Measurements from ENCODE around the gene OR1E2. TPM values are rescaled to one million over a fixed set of nuclear protein-coding genes. Genes with fewer than 3 reads are reported as not detected.
"Not testable (repeated sequence)": the region's sequence is repeated elsewhere in the genome, so short reads cannot be mapped to it uniquely, and the experiment has no call there.

Gene OR1E2
- total and polyA plus RNA-seq, 4 donors: not detected

DNA sequence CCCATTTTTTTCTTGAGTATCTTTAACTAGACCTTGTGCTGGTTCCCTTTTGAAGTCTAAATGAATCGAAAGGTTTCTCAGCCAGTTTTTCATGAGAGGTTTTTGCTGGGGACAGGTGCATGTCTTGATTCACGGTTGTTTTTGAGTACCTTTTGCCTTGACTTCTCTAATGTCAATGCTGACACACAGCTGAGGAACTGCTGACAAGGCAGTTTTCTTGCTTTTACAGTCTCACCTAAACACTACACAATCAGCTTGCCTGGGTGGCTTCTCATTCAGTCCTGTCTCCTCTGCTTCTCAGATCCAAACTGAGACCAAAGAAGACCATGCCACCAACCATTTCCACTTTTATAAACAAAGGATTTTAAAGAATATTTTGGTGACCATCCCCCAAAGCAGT is 15.4 kb downstream of the OR1E2 start:
- DNase-seq (no peak), ATAC-seq (ENCODE audit: insufficient read depth, low FRiP score) (no peak)
- TF ChIP-seq, protein P1, sequence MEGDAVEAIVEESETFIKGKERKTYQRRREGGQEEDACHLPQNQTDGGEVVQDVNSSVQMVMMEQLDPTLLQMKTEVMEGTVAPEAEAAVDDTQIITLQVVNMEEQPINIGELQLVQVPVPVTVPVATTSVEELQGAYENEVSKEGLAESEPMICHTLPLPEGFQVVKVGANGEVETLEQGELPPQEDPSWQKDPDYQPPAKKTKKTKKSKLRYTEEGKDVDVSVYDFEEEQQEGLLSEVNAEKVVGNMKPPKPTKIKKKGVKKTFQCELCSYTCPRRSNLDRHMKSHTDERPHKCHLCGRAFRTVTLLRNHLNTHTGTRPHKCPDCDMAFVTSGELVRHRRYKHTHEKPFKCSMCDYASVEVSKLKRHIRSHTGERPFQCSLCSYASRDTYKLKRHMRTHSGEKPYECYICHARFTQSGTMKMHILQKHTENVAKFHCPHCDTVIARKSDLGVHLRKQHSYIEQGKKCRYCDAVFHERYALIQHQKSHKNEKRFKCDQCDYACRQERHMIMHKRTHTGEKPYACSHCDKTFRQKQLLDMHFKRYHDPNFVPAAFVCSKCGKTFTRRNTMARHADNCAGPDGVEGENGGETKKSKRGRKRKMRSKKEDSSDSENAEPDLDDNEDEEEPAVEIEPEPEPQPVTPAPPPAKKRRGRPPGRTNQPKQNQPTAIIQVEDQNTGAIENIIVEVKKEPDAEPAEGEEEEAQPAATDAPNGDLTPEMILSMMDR (IDR thresholded peaks at IDR 0.05; ENCODE audit: control extremely low read depth, extremely low read depth): no peak
- H3K9me3 ChIP-seq (ENCODE audit: control insufficient read depth in 4 of 4, insufficient read depth in 3 of 4, low read length in 3 of 4): no peaks in the 10 kb centered on the region
- H3K4me3 ChIP-seq: no peak overlapping the region
- H3K36me3 ChIP-seq (ENCODE audit: control insufficient read depth in 4 of 4, insufficient read depth in 4 of 4, low read length in 4 of 4): no peaks in the 10 kb centered on the region
- H3K9ac ChIP-seq (ENCODE audit: insufficient read depth in 1 of 2, low read length in 2 of 2): no peak overlapping the region
- H3K4me1 ChIP-seq (ENCODE audit: control insufficient read depth in 5 of 5, insufficient read depth in 5 of 5, low read length in 5 of 5): no peaks in the 10 kb centered on the region
- no peaks in the 10 kb centered on the region for H3K27me3 ChIP-seq (ENCODE audit: control insufficient read depth in 3 of 3, insufficient read depth in 3 of 3, low read length in 2 of 3)
- WGBS, 2 donors: 55 to 90% methylated on average over 2 of the region's 2 CpGs
- no peak overlapping the region for H3K27ac ChIP-seq (ENCODE audit: low read depth in 1 of 2, low read length in 1 of 2)

DNA sequence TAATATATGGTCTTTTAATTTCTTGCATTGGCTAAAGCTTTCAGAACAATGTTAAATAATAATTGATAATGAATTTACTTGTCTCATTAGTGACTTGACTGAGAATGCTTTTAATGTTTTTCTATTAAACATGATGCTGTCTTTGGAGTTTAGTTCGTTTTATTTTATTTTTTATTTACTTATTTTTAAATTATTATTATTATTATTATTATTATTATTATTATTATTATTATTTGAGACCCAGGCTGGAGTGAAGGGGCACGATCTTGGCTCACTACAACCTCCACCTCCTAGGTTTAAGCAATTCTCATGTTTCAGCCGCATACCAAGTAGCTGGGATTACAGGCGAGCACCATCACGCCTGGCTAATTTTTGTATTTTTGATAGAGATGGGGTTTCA is 18.0 kb downstream of the OR1E2 start:
- no peak for ATAC-seq (ENCODE audit: insufficient read depth, low FRiP score)
- DNase-seq: no peak
- H3K27ac ChIP-seq (ENCODE audit: low read depth in 1 of 2, low read length in 1 of 2): no peak overlapping the region
- TF ChIP-seq, protein P1 (IDR thresholded peaks at IDR 0.05; ENCODE audit: control extremely low read depth, extremely low read depth): no peak
- H3K27me3 ChIP-seq (ENCODE audit: control insufficient read depth in 3 of 3, insufficient read depth in 3 of 3, low read length in 2 of 3): no peaks in the 10 kb centered on the region
- no peak overlapping the region for H3K9ac ChIP-seq (ENCODE audit: insufficient read depth in 1 of 2, low read length in 2 of 2)
- no peaks in the 10 kb centered on the region for H3K9me3 ChIP-seq (ENCODE audit: control insufficient read depth in 4 of 4, insufficient read depth in 3 of 4, low read length in 3 of 4)
- no peaks in the 10 kb centered on the region for H3K36me3 ChIP-seq (ENCODE audit: control insufficient read depth in 4 of 4, insufficient read depth in 4 of 4, low read length in 4 of 4)
- H3K4me3 ChIP-seq: no peak overlapping the region
- H3K4me1 ChIP-seq (ENCODE audit: control insufficient read depth in 5 of 5, insufficient read depth in 5 of 5, low read length in 5 of 5): no peaks in the 10 kb centered on the region
- 83 to 88% methylated on average over 5 of the region's 5 CpGs for WGBS, 2 donors

DNA sequence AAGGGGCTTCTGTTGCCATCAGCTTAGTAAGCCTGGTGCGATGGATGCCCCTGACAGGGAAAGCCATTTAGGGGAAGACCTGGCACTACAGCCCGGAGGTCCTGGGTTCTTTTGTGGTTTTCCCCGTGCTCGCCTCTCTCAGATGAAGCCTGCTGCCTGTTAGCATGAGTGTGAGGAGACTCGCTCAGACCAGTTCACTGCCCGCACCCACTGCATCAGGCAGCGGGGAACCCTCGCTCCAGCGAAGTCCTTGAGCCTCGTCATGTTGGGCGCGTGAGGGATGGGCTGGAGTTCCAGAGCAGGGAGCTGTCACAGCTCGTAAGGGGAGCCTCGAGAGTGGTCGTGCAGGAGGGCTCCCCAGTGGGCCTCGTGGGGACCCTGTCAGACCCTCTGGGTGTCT is 21.4 kb downstream of the OR1E2 start:
- H3K9me3 ChIP-seq (ENCODE audit: control insufficient read depth in 4 of 4, insufficient read depth in 3 of 4, low read length in 3 of 4); H3K27me3 ChIP-seq (ENCODE audit: control insufficient read depth in 3 of 3, insufficient read depth in 3 of 3, low read length in 2 of 3); H3K4me3 ChIP-seq; DNase-seq; H3K9ac ChIP-seq (ENCODE audit: insufficient read depth in 1 of 2, low read length in 2 of 2); H3K36me3 ChIP-seq (ENCODE audit: control insufficient read depth in 4 of 4, insufficient read depth in 4 of 4, low read length in 4 of 4); ATAC-seq (ENCODE audit: insufficient read depth, low FRiP score); H3K27ac ChIP-seq (ENCODE audit: low read depth in 1 of 2, low read length in 1 of 2); H3K4me1 ChIP-seq (ENCODE audit: control insufficient read depth in 5 of 5, insufficient read depth in 5 of 5, low read length in 5 of 5): not testable (repeated sequence)
- WGBS, 2 donors: 52% methylated on average over 5 of the region's 16 CpGs; no CpG with 5 or more reads in 1 of the 2 donors

DNA sequence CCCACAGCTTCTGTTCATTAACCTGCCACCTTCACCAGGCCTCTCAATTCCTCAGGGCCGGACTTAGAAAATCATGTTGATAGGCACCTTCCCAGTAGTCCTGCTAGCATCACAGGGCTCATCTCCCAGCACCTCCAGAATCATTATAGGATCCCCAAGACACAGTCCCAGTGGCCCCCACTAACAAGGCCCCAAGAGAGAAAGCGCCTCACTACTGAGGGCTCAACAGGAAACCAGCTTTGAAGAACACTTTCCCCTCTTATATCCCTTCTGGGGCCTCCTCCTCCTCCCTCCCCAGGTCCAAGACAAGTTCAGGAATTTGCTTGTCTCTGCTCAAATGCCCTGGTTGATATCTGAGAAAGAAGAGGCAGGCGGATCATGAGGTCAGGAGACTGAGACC is 22.6 kb downstream of the OR1E2 start, which contains the start of gene OR3A3:
OR3A3 (plus strand) TSS at position 301 of the 400 bp plus-strand sequence.
- Histone ChIP-seq H3K27me3 (ENCODE audit: control insufficient read depth in 3 of 3, insufficient read depth in 3 of 3, low read length in 2 of 3) (no peaks in the 10 kb centered on the region), H3K9ac (ENCODE audit: insufficient read depth in 1 of 2, low read length in 2 of 2) (no peak within 1 kb of the TSS), H3K36me3 (ENCODE audit: control insufficient read depth in 4 of 4, insufficient read depth in 4 of 4, low read length in 4 of 4) (no peaks in the 10 kb centered on the region), H3K4me3 (no peak within 1 kb of the TSS), H3K27ac (ENCODE audit: low read depth in 1 of 2, low read length in 1 of 2) (no peak within 1 kb of the TSS), H3K4me1 (ENCODE audit: control insufficient read depth in 5 of 5, insufficient read depth in 5 of 5, low read length in 5 of 5) (no peaks in the 10 kb centered on the region), H3K9me3 (ENCODE audit: control insufficient read depth in 4 of 4, insufficient read depth in 3 of 4, low read length in 3 of 4) (peaks cover 0 to 3% (median 0%) of the 10 kb centered on the region in 4 donors)
- no peak for DNase-seq
- 77 to 82% methylated on average over 3 of the region's 3 CpGs for WGBS, 2 donors
- TF ChIP-seq, protein P1 (IDR thresholded peaks at IDR 0.05; ENCODE audit: control extremely low read depth, extremely low read depth): no peak
- ATAC-seq (ENCODE audit: insufficient read depth, low FRiP score): no peak

DNA sequence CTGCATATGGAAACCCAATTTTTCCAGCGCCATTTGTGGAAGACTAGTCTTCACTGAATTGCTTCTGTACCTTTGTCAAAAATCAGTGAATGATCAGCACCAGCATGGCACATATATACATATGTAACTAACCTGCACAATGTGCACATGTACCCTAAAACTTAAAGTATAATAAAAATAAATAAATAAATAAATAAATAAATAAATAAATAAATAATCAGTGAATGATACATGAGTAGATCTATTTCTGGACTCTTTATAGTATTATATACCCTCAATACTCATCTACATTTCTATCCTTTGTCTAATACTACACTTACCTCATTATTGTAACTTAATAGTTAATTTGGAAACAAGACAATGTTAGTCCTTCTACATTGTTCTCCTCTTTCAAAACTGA is 29.8 kb downstream of the OR1E2 start:
- H3K4me1 ChIP-seq (ENCODE audit: control insufficient read depth in 5 of 5, insufficient read depth in 5 of 5, low read length in 5 of 5); ATAC-seq (ENCODE audit: insufficient read depth, low FRiP score); H3K36me3 ChIP-seq (ENCODE audit: control insufficient read depth in 4 of 4, insufficient read depth in 4 of 4, low read length in 4 of 4); H3K9ac ChIP-seq (ENCODE audit: insufficient read depth in 1 of 2, low read length in 2 of 2); DNase-seq; H3K9me3 ChIP-seq (ENCODE audit: control insufficient read depth in 4 of 4, insufficient read depth in 3 of 4, low read length in 3 of 4); H3K27ac ChIP-seq (ENCODE audit: low read depth in 1 of 2, low read length in 1 of 2); H3K27me3 ChIP-seq (ENCODE audit: control insufficient read depth in 3 of 3, insufficient read depth in 3 of 3, low read length in 2 of 3); H3K4me3 ChIP-seq: not testable (repeated sequence)
- WGBS, 2 donors: 76 to 81% methylated on average over 1 of the region's 1 CpG

All from lung (tissue), 12 donors.